HL-60 (cell line): ENCODE measurements around the gene RANBP3.

Source experiments
- DNase-seq, 2 experiments: peaks; one replicate each; pipeline ENCODE4 v3.0.0-alpha.2; 2010 to 2020; ENCODE audit warnings: low read depth in 1 of 2, low spot score in 1 of 2
- H3K27ac ChIP-seq: fragments of 250-450 bp; sonication (Bioruptor Pico); replicated peaks from 2 replicates; pipeline ENCODE4 v1.5.1; 2020; ENCODE audit warnings: mild to moderate bottlenecking, moderate library complexity
- H3K27me3 ChIP-seq: fragments of 250-450 bp; sonication (Bioruptor Pico); 2 replicates; pipeline ENCODE4 v1.5.1; 2021; ENCODE audit warnings: mild to moderate bottlenecking, moderate library complexity; ENCODE audit not compliant: insufficient read depth, poor library complexity, severe bottlenecking
- H3K4me3 ChIP-seq: replicated peaks from 2 replicates; pipeline ENCODE4 v1.5.1; 2011; ENCODE audit warnings: mild to moderate bottlenecking, control low read depth, low read length; ENCODE audit not compliant: insufficient read depth
- CTCF ChIP-seq: IDR thresholded peaks from one replicate; pipeline ENCODE4 v1.5.1; 2011; ENCODE audit warnings: low read length, control low read depth, inconsistent platforms; ENCODE audit not compliant: insufficient read depth
- GABPA ChIP-seq: IDR thresholded peaks from 2 replicates; pipeline ENCODE4 v1.6.1; 2012; ENCODE audit warnings: low read depth
- POLR2AphosphoS5 ChIP-seq: IDR thresholded peaks from 2 replicates; pipeline ENCODE4 v1.6.1; 2012; ENCODE audit warnings: low read depth
- SPI1 ChIP-seq: IDR thresholded peaks from 2 replicates; pipeline ENCODE4 v1.6.1; 2012; ENCODE audit warnings: low read depth, mild to moderate bottlenecking, borderline replicate concordance
- TF ChIP-seq, protein P1 (sequence below): IDR thresholded peaks from 2 replicates; pipeline ENCODE4 v1.6.1; 2012; ENCODE audit warnings: low read depth; ENCODE audit not compliant: insufficient replicate concordance

The RANBP3 gene

DNA sequence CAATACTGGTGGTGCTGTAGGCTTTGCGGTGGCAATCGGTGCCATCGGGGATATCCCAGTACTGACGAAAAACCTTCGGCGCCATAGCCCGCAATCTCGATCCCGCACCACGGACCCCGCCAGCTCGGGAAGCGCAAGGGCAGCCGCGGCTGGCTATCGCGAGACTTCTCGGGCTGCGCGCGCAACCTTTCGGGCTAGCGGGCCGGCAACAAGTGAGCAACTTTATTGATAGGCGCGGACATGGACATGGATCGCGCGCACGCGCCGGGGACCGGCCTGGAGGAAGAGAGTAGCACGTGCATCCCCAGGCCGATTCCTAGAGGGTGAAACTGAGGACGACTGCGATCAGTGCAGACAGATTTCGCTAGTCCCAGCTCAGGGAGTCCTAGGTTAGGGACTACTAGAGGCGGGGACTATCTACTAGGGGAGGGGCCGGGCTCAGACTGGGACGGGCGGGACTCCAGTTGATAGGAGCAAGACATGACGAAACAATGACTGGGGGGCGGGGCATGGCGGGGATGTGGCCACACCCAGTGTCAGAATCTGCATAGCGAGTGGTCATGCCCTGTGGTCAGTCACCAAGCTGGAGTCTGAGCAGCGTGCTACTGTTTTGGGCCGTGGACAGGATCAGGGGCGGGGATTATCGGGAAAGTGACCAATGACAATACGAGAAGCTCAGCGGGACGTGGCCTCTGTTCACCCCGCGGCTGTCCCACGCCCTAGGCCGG is 74.2 kb downstream of the RANBP3 start, which contains the start of gene NDUFA11:
TSS of gene NDUFA11 (minus strand) at position 167 of the 728 bp plus-strand sequence. CDS start at position 85, 82 bp downstream.
- peak; percentile 90 to 97 for DNase-seq
- TF ChIP-seq POLR2AphosphoS5 = peak; percentile 81
- TF ChIP-seq CTCF = no peak
- Histone ChIP-seq H3K4me3 (peak within 1 kb of the TSS; percentile 96), H3K27ac (peak within 1 kb of the TSS; percentile 92), H3K27me3 (no peaks in the 10 kb centered on the region)

DNA sequence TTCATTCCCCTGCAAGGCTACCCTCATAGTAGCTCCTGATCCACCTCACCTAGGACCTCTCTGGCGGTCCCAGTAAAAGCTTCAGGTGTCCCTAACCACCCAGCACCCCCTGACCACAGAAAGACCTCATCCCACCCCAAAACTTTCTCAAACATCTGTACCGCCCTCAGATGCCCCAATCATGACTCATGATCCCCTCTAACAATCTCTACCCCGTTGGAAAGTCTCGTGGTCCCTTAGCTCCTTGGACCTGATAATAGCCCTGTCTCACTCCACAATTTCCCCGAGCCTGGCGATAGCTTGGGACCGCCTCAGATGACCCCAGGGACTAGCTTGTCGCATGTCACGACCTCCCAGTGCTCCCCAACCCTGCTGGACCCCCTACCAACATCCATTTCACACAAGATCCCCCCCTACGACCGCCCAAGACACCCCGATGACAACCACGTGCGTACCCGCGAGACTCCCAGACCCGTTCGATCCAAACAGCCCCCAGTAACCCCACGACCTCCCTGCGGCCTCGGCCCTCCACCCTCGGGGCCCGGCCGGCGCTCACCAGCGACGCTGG is 74.8 kb downstream of the RANBP3 start:
- H3K4me3 ChIP-seq = peak overlapping the region; percentile 96
- H3K27me3 ChIP-seq = no peaks in the 10 kb centered on the region
- TF ChIP-seq SPI1 (no peak), POLR2AphosphoS5 (no peak), CTCF (no peak), GABPA (no peak)
- TF ChIP-seq, protein P1, sequence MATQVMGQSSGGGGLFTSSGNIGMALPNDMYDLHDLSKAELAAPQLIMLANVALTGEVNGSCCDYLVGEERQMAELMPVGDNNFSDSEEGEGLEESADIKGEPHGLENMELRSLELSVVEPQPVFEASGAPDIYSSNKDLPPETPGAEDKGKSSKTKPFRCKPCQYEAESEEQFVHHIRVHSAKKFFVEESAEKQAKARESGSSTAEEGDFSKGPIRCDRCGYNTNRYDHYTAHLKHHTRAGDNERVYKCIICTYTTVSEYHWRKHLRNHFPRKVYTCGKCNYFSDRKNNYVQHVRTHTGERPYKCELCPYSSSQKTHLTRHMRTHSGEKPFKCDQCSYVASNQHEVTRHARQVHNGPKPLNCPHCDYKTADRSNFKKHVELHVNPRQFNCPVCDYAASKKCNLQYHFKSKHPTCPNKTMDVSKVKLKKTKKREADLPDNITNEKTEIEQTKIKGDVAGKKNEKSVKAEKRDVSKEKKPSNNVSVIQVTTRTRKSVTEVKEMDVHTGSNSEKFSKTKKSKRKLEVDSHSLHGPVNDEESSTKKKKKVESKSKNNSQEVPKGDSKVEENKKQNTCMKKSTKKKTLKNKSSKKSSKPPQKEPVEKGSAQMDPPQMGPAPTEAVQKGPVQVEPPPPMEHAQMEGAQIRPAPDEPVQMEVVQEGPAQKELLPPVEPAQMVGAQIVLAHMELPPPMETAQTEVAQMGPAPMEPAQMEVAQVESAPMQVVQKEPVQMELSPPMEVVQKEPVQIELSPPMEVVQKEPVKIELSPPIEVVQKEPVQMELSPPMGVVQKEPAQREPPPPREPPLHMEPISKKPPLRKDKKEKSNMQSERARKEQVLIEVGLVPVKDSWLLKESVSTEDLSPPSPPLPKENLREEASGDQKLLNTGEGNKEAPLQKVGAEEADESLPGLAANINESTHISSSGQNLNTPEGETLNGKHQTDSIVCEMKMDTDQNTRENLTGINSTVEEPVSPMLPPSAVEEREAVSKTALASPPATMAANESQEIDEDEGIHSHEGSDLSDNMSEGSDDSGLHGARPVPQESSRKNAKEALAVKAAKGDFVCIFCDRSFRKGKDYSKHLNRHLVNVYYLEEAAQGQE = no peak
- DNase-seq = peak in 1 of 2 experiments; percentile 44
- peak overlapping the region; percentile 92 for H3K27ac ChIP-seq

DNA sequence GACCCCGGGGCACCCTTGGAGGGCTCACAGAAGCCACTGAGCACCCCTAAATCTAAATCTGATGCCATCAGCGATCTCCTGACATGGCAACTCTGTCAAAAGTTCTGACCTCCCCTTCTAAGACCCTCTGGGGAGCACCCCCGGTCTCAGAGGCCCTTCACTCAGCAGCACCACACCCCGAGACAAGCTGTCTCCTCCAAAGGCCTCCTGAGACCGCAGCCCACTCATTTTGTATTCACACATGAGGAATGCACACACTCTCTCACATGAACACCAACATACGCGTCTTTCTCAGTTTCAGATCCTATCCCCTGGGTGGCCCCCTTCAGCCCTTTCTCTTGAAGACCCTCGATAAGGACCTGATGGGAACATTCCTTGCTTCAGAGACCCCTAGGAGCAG is 77.0 kb downstream of the RANBP3 start:
- no peak overlapping the region for H3K4me3 ChIP-seq
- TF ChIP-seq CTCF (no peak), GABPA (no peak)
- TF ChIP-seq, protein P1 = no peak

More for the DNA sequence above, 77.0 kb downstream of the RANBP3 start:
- no peaks in the 10 kb centered on the region for H3K27me3 ChIP-seq
- no peak overlapping the region for H3K27ac ChIP-seq
- no peak for DNase-seq
